GM21526 (cell line): ENCODE results near the gene TNK2.
"Not testable (repeated sequence)": the region's sequence is repeated elsewhere in the genome, so short reads cannot be mapped to it uniquely, and the experiment has no call there.

Source experiments
- ATAC-seq: cut with Tn5 transposase; IDR thresholded peaks from one replicate; pipeline ENCODE4 v1.9.1; 2021; ENCODE audit warnings: moderate library complexity; ENCODE audit not compliant: unreplicated experiment, low FRiP score

Gene TNK2

DNA sequence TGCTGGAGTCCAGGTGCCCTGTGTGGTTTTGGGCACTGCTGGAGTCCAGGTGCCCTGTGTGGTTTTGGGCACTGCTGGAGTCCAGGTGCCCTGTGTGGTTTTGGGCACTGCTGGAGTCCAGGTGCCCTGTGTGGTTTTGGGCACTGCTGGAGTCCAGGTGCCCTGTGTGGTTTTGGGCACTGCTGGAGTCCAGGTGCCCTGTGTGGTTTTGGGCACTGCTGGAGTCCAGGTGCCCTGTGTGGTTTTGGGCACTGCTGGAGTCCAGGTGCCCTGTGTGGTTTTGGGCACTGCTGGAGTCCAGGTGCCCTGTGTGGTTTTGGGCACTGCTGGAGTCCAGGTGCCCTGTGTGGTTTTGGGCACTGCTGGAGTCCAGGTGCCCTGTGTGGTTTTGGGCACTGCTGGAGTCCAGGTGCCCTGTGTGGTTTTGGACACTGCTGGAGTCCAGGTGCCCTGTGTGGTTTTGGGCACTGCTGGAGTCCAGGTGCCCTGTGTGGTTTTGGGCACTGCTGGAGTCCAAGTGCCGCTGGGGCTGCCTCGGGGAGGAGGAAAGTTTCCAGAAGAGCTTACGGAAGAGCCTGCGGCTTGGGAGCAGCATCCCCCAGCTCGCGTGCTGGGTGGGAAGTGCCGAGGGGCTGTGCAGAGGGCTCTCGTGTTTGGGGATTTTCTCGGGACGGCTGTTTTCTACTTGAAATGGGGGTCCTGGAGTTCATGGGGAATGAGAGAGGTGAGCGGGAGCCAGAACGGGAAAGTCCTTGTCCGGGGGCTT lies 83.7 kb downstream of the TNK2 start:
- ATAC-seq = not testable (repeated sequence)

DNA sequence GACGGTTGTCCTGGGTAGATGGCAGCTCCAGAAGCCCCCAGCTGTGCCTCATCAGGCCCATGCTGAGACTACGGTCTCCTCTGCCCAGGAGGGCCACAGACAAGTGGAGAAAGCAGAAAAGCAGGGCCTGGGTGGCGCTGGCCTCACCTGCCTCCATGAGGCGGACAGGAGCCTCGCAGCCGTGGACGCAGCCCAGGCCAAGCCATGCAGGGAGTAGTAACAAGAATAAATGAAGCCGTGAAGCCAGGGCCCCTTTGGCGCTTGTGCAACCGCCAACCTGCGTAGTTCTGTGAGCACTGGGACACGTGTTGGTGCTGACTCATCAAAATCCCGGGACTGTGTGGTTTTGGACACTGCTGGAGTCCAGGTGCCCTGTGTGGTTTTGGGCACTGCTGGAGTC lies 84.4 kb downstream of the TNK2 start:
- no peak for ATAC-seq

DNA sequence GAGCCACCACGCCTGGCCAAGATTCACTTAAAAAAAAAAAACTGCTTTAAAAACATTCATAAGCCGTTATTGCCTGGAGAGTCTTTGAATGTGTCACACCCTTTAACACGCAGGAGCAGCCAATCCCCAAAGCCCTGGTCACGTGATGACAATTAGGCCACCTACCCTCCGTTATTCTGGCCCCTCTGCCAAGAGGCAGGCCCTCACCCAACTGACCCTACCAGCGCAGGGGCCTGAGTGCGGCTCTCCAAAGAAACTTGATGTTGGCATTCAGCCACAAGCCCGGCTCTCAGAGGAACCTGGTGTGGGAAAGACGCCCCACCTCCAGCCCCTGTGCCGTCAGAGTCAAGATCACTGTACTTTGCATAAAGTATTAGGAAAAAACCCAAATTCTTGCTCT lies 85.1 kb downstream of the TNK2 start:
- ATAC-seq = no peak

DNA sequence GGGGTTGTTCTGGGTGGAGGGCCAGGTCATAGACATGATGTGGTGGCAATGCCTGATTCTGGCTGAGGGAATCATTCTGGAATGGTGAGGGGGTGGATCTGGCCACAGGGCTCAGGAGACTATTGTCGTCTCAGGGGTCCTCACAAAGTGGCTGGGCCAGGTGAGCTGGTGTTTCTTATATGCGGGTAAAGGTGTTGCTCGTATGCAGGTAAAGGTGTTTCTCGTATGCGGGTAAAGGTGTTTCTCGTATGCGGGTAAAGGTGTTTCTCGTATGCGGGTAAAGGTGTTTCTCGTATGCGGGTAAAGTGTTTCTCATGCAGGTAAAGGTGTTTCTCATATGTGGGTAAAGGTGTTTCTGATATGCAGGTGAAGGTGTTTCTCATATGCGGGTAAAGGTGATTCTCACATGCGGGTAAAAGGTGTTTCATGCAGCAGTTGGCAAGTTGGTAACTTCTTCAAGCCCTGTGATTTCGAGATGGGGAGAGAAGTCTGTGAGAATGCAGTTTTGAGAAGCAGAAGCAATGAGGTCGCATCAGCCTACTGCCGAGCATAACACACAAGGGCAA lies 86.1 kb downstream of the TNK2 start:
- no peak for ATAC-seq

DNA sequence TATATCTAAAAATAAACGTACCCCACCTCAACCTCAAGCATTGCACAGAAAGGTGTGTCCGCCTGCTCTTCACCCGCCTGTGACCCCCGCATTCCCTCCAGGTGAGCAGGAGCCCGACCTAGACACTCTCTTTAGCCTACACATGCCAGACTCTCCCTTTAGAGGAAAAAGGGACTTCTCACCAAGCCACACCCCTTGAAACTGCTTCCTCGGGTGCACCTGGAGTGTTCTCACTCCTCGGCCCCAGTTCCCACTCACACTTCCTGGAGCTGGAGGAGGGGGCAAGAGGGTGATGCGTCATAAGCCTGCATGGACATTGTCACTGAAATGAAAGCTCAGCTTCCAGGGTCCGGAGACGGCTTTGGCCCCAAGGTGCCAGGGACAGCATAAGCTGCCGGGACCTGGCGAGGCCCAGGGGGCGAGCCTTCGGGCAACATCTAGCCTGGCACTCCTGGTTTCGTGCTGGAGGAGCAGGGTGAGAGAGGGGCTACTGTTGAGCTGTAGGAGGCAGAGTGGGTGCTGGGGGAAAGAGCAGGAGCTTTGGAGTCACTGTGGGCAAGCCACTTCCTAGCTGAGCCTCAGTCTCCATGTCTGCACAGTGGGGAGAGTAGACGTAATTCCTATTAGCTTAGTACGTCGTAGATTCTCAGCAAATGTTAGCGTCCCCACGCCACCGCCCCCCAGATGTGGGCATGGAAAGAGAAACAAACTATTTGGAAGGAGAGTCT lies 86.8 kb downstream of the TNK2 start:
- ATAC-seq = no peak

DNA sequence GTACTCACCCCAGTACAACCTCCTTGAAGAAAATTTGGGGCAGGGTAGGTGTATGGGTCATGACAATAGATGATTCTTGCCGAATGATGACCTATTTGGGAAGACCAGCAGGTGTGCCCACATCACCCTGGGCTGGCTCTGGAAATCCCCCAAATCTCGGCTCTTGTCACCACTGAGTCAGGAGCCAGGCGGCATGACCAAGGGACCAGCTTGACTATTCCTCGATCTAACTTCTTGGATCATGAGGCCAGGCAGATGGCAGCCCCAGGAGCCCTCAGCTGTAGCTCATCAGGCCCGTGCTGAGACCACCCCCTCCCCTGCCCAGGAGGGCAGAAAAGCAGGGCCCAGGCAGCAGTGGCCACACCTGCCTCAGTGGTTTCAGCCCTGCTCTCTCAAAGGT lies 87.5 kb downstream of the TNK2 start:
- no peak for ATAC-seq

DNA sequence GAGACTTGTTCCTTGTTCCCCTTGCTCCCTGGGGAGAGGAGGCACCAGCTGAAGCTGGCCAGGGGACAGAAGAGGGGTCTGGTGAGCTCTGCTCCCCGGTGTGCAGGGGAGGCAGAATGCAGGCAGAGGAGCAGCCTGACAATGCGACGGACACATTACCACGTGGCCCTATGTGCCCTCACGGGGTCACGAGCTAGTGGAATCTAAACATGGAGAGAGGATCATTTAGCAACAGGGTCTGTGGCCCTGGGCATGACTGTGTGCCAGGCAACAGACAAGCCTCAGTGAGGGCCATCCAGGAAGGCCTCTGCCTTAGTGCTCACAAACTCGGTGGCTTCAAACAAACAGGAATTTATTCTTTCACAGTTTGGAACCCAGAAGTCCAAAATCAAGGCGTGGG lies 88.2 kb downstream of the TNK2 start:
- no peak for ATAC-seq

DNA sequence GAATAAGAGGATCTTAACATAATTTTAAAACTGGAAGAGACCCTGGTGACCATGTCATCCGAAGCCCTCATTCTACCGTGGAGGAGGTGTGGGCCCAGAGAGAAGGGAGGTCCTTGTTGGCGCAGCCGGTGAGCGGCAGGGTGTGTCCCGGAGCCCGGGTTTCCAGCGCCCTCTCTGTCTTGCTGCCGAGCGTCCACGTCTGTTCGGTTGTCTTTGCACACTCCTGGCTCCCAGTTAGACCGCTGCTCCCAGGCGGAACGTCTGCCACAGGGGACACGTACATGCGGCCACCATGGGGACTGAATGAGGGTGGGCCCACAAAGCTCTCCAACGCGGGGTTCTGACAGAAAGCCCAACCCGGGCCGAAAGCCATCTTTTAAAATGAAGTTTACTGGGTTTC lies 90.0 kb downstream of the TNK2 start:
- no peak for ATAC-seq

DNA sequence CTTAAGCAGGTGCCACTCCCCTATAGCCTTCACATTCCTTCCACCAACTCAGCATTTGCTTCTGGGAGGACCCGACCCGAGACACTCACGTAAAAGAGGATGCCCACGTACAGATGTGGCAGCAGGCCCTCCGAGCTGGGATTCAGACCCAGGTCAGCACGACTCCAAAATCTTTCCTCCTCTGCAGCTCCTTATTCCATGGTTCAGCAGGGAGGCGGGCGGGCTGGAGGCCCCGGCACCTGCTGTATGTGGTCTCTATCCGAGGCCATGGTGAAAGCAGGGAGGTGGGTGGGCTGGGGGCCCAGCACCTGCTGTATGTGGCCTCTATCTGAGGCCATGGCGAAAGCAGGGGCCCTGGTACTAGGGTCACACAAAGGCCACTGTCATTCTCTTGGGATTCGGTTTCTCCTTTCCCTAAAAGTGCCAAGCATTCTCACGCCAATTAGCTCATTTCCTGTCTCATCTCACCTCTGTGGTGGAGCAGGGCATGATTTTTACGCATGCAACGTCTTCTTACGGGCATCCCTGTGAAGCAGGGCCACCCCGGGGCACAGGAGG lies 90.7 kb downstream of the TNK2 start:
- no peak for ATAC-seq

DNA sequence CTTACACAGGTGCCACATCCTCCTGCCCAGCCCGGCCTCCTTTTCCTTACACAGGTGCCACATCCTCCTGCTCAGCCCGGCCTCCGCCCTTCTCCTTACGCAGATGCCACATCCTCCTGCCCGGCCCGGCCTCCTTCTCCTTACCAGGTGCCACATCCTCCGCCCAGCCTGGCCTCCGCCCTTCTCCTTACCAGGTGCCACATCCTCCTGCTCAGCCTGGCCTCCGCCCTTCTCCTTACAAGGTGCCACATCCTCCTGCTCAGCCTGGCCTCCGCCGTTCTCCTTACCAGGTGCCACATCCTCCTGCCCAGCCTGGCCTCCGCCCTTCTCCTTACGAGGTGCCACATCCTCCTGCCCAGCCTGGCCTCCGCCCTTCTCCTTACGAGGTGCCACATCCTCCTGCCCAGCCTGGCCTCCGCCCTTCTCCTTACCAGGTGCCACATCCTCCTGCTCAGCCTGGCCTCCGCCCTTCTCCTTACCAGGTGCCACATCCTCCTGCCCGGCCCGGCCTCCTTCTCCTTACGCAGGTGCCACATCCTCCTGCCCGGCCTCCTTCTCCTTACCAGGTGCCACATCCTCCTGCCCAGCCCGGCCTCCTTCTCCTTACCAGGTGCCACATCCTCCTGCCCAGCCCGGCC lies 92.0 kb downstream of the TNK2 start:
- ATAC-seq = not testable (repeated sequence)

DNA sequence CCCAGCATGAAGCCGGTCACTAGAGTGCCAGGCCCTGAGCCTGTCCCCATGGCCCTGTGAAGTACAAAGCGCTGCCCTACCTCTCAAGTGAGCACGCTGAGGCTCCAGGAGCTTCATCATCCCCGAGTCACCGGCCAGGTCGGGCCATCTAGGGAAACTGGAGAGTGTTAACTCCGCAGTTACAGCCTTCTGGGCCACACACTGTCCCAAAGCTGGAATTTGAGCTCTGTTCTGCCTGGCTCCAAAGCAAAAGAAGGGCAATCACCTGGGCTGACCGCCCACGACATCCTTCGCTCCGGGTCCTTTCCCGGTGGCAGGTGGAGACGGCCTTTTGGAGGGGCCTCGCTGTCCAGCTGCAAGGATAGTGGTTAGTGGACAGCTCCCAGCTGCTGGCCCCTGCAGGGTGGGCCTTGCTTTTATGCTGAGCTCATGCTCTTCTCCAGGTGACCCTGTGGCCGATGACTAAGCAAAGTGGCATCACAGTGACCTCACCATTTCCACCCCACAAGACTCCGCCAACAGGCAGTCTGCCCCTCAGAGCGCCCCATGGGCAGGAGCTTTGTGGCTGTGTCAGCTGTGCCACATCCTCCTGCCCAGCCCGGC lies 93.1 kb downstream of the TNK2 start:
- ATAC-seq = no peak

DNA sequence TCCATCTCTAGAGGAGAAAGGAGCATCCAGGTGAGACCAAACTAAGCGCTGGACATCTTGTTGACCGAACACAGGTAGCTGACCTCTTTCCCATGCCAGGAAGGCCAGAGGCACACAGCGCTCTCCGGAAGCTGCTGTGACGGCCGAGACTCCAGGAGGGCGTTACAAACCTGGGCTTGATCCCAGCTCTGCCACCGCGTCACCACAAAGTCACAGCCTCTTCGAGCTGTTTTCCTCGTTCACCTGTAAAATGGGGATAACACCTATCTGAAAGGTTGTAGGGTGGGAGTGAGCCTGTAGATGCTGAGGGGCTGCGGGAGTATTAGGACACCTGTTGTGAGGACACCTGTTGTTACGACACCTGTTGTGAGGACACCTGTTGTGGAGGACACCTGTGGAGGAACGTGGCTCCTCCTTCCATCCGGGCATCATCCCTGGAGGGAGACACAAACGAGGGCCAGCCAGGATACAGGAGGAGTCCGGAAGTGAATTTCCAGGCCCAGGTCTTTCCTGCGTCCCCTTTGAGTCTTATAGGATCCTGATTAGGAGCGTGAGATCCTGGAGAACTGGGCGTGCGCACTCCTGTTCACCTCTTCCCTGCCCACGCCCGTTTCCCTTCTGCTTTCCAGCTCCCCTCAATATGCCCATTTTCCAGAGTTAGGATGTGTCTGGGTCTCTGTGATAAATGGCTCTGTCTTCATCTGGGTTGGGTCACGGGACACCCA lies 94.3 kb downstream of the TNK2 start:
- no peak for ATAC-seq
